Liver (tissue), 9 donors: Measurements from ENCODE around the gene KNOP1. TPM values are rescaled to one million over a fixed set of nuclear protein-coding genes. Genes with fewer than 3 reads are reported as not detected.

Source experiments
- DNase-seq: peaks from one replicate; pipeline ENCODE4 v3.0.0-alpha.2; 2017; ENCODE audit warnings: low spot score
- H3K27ac ChIP-seq, 2 donors: one replicate each; pipeline ENCODE4 v1.7.0; 2013; ENCODE audit warnings: inconsistent platforms in 2 of 2, low read length in 2 of 2, control low read depth in 1 of 2, low read depth in 1 of 2, mild to moderate bottlenecking in 1 of 2
- H3K27me3 ChIP-seq, 4 donors: one replicate each; pipeline versions ENCODE4 v1.6.1 to v1.7.0; 2013; ENCODE audit warnings: low read length in 3 of 4, inconsistent platforms in 1 of 4, mild to moderate bottlenecking in 1 of 4, moderate library complexity in 1 of 4; ENCODE audit not compliant: control insufficient read depth in 4 of 4, insufficient read depth in 4 of 4
- H3K36me3 ChIP-seq, 4 donors: one replicate each; pipeline versions ENCODE4 v1.6.1 to v1.7.0; 2013; ENCODE audit warnings: low read length in 3 of 4, mild to moderate bottlenecking in 3 of 4, low read depth in 1 of 4, moderate library complexity in 1 of 4; ENCODE audit not compliant: control insufficient read depth in 4 of 4, insufficient read depth in 3 of 4
- H3K4me1 ChIP-seq, 4 donors: one replicate each; pipeline versions ENCODE4 v1.6.1 to v1.7.0; 2013; ENCODE audit warnings: low read length in 3 of 4, mild to moderate bottlenecking in 3 of 4, moderate library complexity in 1 of 4; ENCODE audit not compliant: control insufficient read depth in 4 of 4, insufficient read depth in 4 of 4
- H3K4me3 ChIP-seq, 3 donors: one replicate each; pipeline versions ENCODE4 v1.6.1 to v1.7.0; 2013; ENCODE audit warnings: low read length in 3 of 3, control low read depth in 1 of 3, low read depth in 1 of 3, mild to moderate bottlenecking in 1 of 3
- H3K9ac ChIP-seq, 2 donors: one replicate each; pipeline ENCODE4 v1.7.0; 2013; ENCODE audit warnings: low read length in 2 of 2, mild to moderate bottlenecking in 2 of 2, moderate library complexity in 2 of 2, control low read depth in 1 of 2, low read depth in 1 of 2
- H3K9me3 ChIP-seq, 4 donors: one replicate each; pipeline versions ENCODE4 v1.6.1 to v1.7.0; 2013; ENCODE audit warnings: low read length in 3 of 4; ENCODE audit not compliant: control insufficient read depth in 4 of 4
- EGR1 ChIP-seq, 2 donors: IDR thresholded peaks; 2 replicates each; pipeline ENCODE4 v1.6.1; 2016 to 2018; ENCODE audit warnings: antibody characterized with exemption in 2 of 2, low read depth in 2 of 2
- FOXA2 ChIP-seq: IDR thresholded peaks from 2 replicates; pipeline ENCODE4 v1.6.1; 2016; ENCODE audit warnings: antibody characterized with exemption
- GABPA ChIP-seq, 2 donors: IDR thresholded peaks in 1 of 2; conservative IDR thresholded peaks in 1 of 2; 2 replicates each; pipeline ENCODE4 v1.6.1; 2016; ENCODE audit warnings: antibody characterized with exemption in 2 of 2, mild to moderate bottlenecking in 1 of 2, moderate library complexity in 1 of 2
- HNF4A ChIP-seq, 2 donors: conservative IDR thresholded peaks; 2 replicates each; pipeline ENCODE4 v1.6.1; 2016; ENCODE audit warnings: antibody characterized with exemption in 2 of 2, mild to moderate bottlenecking in 2 of 2
- HNF4G ChIP-seq: IDR thresholded peaks from 2 replicates; pipeline ENCODE4 v1.6.1; 2016; ENCODE audit warnings: antibody characterized with exemption
- JUND ChIP-seq, 2 donors: IDR thresholded peaks; 2 replicates each; pipeline ENCODE4 v1.6.1; 2016; ENCODE audit warnings: antibody characterized with exemption in 2 of 2
- NR2F2 ChIP-seq: IDR thresholded peaks from 2 replicates; pipeline ENCODE4 v1.6.1; 2016; ENCODE audit warnings: antibody characterized with exemption
- RAD21 ChIP-seq, 2 donors: IDR thresholded peaks; 2 replicates each; pipeline ENCODE4 v1.6.1; 2016; ENCODE audit warnings: antibody characterized with exemption in 2 of 2, mild to moderate bottlenecking in 2 of 2
- RXRA ChIP-seq, 2 donors: IDR thresholded peaks; 2 replicates each; pipeline ENCODE4 v1.6.1; 2017 to 2018; ENCODE audit warnings: antibody characterized with exemption in 2 of 2, mild to moderate bottlenecking in 1 of 2
- SP1 ChIP-seq: IDR thresholded peaks from 2 replicates; pipeline ENCODE4 v1.6.1; 2018; ENCODE audit warnings: antibody characterized with exemption, mild to moderate bottlenecking
- TAF1 ChIP-seq: conservative IDR thresholded peaks from 2 replicates; pipeline ENCODE4 v1.6.1; 2016; ENCODE audit warnings: antibody characterized with exemption, mild to moderate bottlenecking
- YY1 ChIP-seq: IDR thresholded peaks from 2 replicates; pipeline ENCODE4 v1.6.1; 2016; ENCODE audit warnings: antibody characterized with exemption, mild to moderate bottlenecking
- WGBS: extraction: QIAGEN DNeasy Blood & Tissue Kit; methylation state at CpG from one replicate; pipeline ENCODE4 v1.1.7; 2013; 5-methylcytosine and 5-hydroxymethylcytosine counted together
- polyA plus RNA-seq, 2 donors: library from polyadenylated mRNA; stranded (reverse) in 1 of 2; unstranded in 1 of 2; fragments of 200-250 nt in 1 of 2; fragments of >200 nt in 1 of 2; fragmentation: Nextera tagmentation in 1 of 2; extraction: Ambion mirVana in 1 of 2; gene quantifications; one replicate each; pipeline versions ENCODE4 v1.2.1 to v1.2.3, GENCODE V29; 2013 to 2015
- total RNA-seq, 2 donors: library from RNA; depleted of rRNA; stranded (reverse); fragments of >200 nt; gene quantifications; one replicate each; pipeline ENCODE4 v1.2.3, GENCODE V29; 2014
- TF ChIP-seq, protein P1 (sequence below): IDR thresholded peaks from 2 replicates; pipeline ENCODE4 v1.6.1; 2016; ENCODE audit warnings: antibody characterized with exemption
- TF ChIP-seq, protein P2 (sequence below): IDR thresholded peaks from 2 replicates; pipeline ENCODE4 v1.6.1; 2016; ENCODE audit warnings: antibody characterized with exemption, mild to moderate bottlenecking
- TF ChIP-seq, protein P3 (sequence below): fragments of 150-350 bp; IDR thresholded peaks from 2 replicates; pipeline ENCODE4 v1.5.1; 2017; ENCODE audit warnings: improper control_type of control experiment, low read depth, low read length; ENCODE audit not compliant: missing input control
- TF ChIP-seq, protein P4 (sequence below): IDR thresholded peaks from 2 replicates; pipeline ENCODE4 v1.6.1; 2016; ENCODE audit warnings: antibody characterized with exemption
- TF ChIP-seq, protein P5 (sequence below): IDR thresholded peaks from 2 replicates; pipeline ENCODE4 v1.6.1; 2016; ENCODE audit warnings: antibody characterized with exemption
- donor health status: healthy.
- donor health status: healthy.
- donor health status: healthy.
- donor health status: healthy.
- donor health status: healthy.

KNOP1 gene
- total and polyA plus RNA-seq, 4 donors, result 4.1 to 6.7 (median 5.7) TPM

DNA sequence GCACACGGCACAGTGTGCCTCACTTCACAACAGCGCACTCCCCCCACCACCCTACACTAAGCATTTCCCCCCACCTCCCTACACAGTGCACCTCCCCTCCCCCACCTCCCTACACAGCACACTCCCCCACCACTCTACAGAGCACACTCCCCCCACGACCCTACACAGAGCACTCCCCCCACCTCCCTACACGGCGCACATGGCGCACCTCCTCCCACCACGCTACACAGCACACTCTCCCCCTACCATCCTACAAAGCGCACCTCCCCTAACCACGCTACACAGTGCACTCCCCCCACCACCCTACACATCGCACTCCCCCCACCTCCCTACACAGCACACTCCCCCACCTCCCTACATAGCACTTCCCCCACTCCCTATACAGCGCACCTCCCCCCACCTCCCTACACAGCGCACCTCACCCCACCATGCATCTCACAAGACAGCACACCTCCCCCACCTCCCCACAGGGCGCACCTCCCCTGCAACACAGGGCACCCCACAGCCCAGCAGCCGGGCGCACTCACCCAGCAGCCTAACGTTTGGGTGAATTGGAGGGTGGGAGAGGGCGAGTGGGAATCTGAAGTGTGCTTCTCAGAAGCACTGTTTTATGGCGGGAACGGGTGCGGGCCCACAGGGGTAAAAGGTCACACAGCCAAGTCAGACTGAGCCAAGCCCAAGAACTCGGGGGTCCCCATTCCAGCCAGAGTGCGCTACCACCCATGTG is 10.3 kb downstream of the KNOP1 start:
- Histone ChIP-seq H3K27ac (no peak overlapping the region), H3K4me3 (no peak overlapping the region), H3K9me3 (no peaks in the 10 kb centered on the region), H3K4me1 (no peaks in the 10 kb centered on the region), H3K27me3 (no peaks in the 10 kb centered on the region), H3K36me3 (peaks cover 10 to 29% (median 16%) of the 10 kb centered on the region in 4 donors), H3K9ac (no peak overlapping the region)
- no peak for DNase-seq
- 95% methylated on average over 22 of the region's 22 CpGs for WGBS
- TF ChIP-seq, protein P1, sequence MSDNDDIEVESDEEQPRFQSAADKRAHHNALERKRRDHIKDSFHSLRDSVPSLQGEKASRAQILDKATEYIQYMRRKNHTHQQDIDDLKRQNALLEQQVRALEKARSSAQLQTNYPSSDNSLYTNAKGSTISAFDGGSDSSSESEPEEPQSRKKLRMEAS, result no peak
- TF ChIP-seq EGR1 (IDR thresholded peaks at IDR 0.05; ENCODE audit: low read depth in 2 of 2) (no peak), HNF4A (conservative IDR thresholded peaks at IDR 0.05) (no peak), YY1 (no peak), JUND (IDR thresholded peaks at IDR 0.05) (no peak), FOXA2 (no peak), SP1 (no peak), GABPA (IDR thresholded peaks at IDR 0.05 in 1 of 2, conservative IDR thresholded peaks at IDR 0.05 in 1 of 2) (no peak), RAD21 (IDR thresholded peaks at IDR 0.05) (no peak), TAF1 (no peak), NR2F2 (no peak), RXRA (IDR thresholded peaks at IDR 0.05) (no peak), HNF4G (no peak)
- TF ChIP-seq, protein P2, sequence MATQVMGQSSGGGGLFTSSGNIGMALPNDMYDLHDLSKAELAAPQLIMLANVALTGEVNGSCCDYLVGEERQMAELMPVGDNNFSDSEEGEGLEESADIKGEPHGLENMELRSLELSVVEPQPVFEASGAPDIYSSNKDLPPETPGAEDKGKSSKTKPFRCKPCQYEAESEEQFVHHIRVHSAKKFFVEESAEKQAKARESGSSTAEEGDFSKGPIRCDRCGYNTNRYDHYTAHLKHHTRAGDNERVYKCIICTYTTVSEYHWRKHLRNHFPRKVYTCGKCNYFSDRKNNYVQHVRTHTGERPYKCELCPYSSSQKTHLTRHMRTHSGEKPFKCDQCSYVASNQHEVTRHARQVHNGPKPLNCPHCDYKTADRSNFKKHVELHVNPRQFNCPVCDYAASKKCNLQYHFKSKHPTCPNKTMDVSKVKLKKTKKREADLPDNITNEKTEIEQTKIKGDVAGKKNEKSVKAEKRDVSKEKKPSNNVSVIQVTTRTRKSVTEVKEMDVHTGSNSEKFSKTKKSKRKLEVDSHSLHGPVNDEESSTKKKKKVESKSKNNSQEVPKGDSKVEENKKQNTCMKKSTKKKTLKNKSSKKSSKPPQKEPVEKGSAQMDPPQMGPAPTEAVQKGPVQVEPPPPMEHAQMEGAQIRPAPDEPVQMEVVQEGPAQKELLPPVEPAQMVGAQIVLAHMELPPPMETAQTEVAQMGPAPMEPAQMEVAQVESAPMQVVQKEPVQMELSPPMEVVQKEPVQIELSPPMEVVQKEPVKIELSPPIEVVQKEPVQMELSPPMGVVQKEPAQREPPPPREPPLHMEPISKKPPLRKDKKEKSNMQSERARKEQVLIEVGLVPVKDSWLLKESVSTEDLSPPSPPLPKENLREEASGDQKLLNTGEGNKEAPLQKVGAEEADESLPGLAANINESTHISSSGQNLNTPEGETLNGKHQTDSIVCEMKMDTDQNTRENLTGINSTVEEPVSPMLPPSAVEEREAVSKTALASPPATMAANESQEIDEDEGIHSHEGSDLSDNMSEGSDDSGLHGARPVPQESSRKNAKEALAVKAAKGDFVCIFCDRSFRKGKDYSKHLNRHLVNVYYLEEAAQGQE, result no peak
- TF ChIP-seq, protein P3, sequence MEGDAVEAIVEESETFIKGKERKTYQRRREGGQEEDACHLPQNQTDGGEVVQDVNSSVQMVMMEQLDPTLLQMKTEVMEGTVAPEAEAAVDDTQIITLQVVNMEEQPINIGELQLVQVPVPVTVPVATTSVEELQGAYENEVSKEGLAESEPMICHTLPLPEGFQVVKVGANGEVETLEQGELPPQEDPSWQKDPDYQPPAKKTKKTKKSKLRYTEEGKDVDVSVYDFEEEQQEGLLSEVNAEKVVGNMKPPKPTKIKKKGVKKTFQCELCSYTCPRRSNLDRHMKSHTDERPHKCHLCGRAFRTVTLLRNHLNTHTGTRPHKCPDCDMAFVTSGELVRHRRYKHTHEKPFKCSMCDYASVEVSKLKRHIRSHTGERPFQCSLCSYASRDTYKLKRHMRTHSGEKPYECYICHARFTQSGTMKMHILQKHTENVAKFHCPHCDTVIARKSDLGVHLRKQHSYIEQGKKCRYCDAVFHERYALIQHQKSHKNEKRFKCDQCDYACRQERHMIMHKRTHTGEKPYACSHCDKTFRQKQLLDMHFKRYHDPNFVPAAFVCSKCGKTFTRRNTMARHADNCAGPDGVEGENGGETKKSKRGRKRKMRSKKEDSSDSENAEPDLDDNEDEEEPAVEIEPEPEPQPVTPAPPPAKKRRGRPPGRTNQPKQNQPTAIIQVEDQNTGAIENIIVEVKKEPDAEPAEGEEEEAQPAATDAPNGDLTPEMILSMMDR, result no peak
- TF ChIP-seq, protein P4, sequence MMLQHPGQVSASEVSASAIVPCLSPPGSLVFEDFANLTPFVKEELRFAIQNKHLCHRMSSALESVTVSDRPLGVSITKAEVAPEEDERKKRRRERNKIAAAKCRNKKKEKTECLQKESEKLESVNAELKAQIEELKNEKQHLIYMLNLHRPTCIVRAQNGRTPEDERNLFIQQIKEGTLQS, result no peak
- TF ChIP-seq, protein P5, sequence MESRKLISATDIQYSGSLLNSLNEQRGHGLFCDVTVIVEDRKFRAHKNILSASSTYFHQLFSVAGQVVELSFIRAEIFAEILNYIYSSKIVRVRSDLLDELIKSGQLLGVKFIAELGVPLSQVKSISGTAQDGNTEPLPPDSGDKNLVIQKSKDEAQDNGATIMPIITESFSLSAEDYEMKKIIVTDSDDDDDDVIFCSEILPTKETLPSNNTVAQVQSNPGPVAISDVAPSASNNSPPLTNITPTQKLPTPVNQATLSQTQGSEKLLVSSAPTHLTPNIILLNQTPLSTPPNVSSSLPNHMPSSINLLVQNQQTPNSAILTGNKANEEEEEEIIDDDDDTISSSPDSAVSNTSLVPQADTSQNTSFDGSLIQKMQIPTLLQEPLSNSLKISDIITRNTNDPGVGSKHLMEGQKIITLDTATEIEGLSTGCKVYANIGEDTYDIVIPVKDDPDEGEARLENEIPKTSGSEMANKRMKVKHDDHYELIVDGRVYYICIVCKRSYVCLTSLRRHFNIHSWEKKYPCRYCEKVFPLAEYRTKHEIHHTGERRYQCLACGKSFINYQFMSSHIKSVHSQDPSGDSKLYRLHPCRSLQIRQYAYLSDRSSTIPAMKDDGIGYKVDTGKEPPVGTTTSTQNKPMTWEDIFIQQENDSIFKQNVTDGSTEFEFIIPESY, result no peak
